ENCODE results near the gene PHLDB1.

DNA sequence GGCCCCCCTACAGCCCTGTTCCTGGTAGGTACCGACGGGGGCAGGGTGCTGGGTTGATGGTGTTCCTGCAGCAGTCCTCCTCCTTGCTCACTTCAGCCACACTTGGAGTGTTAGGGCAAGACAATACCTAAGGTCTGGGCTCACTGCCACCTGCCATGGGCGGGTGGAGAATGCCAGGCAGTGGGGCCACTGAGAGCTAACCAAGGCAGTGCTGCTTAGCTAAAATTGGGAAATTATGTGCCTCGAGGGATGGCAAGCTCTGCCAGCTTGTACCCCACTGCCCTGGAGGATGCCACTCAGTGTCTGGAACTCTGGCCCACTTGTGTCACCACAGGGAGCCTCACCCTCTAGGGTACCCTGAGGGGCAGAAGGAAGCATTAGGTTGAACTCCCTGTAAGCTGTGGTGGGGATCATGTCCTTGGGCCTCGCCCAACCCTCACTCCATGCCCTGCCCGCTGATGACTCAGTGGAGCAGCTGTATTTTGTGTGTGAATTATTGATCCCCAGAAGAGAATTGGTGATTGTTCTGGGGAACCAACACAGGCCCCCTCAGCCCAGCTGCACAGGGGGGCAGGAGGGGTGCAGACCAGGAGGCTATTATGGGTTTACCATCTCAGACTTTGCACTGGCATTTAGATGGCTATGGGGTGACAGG is 17.7 kb downstream of the PHLDB1 start:
- TF ChIP-seq, protein P1, sequence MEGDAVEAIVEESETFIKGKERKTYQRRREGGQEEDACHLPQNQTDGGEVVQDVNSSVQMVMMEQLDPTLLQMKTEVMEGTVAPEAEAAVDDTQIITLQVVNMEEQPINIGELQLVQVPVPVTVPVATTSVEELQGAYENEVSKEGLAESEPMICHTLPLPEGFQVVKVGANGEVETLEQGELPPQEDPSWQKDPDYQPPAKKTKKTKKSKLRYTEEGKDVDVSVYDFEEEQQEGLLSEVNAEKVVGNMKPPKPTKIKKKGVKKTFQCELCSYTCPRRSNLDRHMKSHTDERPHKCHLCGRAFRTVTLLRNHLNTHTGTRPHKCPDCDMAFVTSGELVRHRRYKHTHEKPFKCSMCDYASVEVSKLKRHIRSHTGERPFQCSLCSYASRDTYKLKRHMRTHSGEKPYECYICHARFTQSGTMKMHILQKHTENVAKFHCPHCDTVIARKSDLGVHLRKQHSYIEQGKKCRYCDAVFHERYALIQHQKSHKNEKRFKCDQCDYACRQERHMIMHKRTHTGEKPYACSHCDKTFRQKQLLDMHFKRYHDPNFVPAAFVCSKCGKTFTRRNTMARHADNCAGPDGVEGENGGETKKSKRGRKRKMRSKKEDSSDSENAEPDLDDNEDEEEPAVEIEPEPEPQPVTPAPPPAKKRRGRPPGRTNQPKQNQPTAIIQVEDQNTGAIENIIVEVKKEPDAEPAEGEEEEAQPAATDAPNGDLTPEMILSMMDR (IDR thresholded peaks at IDR 0.05; ENCODE audit: low read depth, low read length, poor library complexity, severe bottlenecking), result no peak
- TF ChIP-seq EZH2phosphoT487 (IDR thresholded peaks at IDR 0.05; ENCODE audit: borderline replicate concordance, low read length), result no peak
